Right lung (tissue), 5 donors: ENCODE results near the gene GPR143. TPM values are rescaled to one million over a fixed set of nuclear protein-coding genes. Genes with fewer than 3 reads are reported as not detected.
A peak's percentile ranks its signal among the peaks of the same experiment; 100 is the strongest.

ENCODE experiments used
- DNase-seq, 2 donors: peaks; one replicate each; pipeline ENCODE4 v3.0.0-alpha.2; 2013
- polyA plus RNA-seq, 5 donors: library from polyadenylated mRNA; unstranded; fragments of 120-200 nt; gene quantifications; one replicate each; pipeline versions ENCODE4 v1.2.1 to v1.2.3, GENCODE V29; 2013; ENCODE audit warnings: inconsistent platforms in 1 of 5, low replicate concordance in 1 of 5; ENCODE audit not compliant: insufficient read length in 5 of 5, insufficient read depth in 1 of 5

The GPR143 gene
- polyA plus RNA-seq, 5 donors: 4.2 to 6.0 (median 5.3) TPM

DNA sequence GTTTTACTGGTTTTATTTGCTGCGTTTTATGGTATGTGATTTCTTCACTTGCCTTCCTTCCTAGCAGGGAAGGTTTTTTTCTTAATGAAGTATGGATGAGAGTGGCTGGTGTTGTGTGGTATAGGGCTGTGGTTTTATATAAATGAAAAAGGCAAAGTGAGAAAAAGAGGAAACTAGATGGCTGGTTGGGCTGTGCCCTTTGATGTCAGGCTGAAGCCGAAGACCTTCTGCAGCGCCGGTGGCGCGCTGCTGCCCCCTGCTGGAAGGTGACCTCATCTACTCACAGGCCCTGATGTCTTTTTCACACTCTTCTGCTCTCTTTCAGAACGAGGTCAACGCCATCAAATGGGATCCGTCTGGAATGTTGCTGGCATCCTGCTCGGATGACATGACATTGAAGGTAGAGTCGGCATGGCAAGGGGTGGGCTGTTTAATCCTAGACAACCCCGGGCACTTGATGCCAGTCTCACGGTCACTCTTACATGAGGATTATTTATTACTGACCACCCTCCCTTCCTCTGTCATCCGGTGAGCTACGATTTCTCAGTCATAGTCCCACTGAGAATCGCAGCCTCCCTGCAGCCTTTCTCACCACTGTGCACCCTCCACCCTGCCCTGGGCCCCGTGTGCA, 56.6 kb downstream of the GPR143 start:
- DNase-seq: peak; percentile 57 to 70

DNA sequence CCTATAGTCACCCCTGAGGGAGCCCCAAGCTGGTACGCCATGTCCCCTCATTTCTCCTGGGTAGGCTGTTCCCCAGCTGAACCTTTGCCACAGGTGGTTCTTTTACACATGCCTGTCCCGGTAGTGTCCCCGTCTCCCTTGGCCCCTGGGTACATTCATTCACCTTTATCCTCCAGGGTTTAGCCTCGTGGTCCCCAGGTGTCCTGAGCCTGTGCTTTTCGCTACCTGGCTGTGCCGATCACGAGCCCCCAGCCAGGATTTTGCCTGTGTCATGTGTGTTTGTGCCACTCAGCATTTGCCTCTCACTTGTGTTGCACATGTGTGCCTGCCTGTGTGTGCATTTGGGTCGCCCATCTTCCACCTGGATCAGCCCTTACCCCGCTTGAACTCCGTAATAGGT, 57.6 kb downstream of the GPR143 start:
- DNase-seq: no peak

DNA sequence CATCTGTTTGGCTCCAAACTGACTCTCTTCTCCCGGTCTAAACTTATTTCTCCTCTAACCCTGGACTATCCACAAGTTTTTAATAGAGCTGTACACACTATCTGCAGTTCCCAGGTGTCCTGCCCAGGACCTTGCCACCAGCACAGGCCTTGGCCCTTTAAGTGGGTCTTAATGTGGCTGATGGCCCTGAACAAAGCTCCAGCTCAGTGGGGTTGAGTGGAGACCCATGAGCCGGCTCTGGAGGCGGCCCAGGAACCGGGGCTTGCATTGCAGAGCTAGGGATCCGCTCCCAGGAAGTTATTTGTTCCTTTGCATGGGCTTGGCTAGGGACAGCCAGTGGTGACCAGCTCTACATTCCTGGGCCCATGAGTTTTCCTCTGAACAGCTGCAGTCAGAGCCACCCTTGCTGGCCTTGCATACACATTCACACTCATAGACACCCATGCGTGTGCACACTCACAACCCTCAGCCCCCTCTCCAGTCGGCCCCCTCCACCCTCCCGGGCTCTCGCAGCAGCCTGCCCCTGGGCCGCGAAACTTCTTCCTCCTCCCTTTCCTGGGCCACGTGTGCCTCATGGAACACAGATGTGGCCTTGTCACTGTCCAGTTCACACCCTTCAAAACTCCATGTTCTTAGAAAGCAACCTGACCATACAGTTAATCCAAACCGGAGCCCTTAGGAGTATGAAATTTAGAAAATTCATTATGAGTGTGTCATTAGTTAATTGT, 58.2 kb downstream of the GPR143 start:
- no peak for DNase-seq

DNA sequence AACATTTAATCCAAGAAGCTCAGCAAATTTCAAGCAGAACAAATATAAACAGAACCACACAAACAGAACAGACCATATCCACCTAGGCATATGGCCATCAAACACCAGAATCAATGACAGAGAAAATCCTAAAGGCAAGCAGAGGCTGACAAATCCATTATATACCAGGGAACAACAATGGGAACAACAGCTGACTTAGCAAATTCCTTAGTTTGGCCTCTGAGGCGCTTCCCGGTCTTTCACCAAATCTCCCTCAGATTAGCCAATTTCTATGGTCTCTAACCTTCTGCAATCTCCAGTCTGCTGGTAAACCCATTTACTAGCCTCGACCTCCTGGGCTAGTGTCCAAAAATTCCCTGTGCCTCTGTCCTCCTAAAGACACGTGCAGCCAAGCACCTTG, 59.2 kb downstream of the GPR143 start:
- no peak for DNase-seq

DNA sequence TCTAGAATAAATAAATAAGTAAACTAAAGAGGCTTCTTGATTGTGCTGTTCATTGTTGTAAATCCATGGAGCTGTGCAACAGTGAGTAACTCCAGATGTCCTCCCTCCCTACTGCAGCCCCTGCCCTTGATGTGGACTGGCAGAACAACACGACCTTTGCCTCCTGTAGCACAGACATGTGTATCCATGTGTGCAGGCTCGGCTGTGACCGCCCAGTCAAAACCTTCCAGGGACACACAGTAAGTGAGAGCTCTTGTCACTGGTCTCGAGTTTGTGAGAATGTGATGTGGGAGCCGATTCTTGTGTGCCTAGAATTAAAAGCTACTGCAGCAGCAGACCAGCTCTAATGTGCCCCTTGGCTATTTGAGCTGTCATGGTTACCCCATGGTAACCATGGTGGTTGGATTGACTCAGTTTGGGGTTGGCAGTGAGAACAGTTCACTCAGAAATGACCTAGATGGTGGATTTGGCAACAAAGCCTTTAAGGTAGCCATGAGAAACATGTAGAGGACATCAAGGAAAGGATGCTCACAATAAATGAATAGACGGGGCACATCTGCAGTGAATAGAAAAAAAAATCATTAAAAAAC, 60.7 kb downstream of the GPR143 start:
- DNase-seq: no peak

DNA sequence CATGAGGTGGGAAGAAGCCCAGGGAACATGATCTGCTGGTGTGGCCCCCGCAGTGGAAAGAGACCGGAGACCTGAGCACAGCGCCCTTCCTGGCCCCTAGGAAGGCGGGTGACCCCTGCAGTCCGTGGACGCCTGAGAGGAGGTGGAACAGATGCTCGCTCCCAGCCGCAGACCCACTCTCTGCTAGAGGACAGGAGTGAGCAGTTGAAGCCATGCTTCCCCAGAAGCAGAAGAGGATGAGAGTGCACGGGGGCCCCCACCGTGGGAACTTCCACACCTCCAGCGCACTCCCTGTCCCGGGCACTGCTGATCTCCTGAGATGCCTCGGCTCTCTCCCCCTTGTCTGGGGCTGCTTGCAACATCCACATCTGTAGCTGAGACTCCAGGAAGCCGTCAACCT, 62.2 kb downstream of the GPR143 start:
- DNase-seq: no peak

DNA sequence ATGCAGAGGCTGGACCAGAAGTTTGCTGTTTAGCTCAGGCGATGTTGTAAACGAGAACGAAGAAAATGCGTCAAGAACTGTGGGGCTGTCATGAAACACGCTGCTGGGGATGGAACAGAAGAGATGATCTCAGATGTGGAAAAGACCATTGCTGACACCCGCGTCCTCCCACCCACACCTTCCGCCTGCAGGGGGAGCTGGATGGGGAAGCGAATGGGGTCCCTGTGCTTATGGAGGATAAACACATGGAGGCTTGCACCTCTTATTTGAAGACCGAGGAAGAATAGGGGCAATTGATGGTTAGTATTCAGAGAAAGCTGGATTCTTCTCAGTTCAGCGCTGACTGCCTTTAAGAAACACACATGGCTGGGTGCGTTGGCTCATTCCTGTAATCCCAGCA, 63.9 kb downstream of the GPR143 start:
- DNase-seq: no peak

DNA sequence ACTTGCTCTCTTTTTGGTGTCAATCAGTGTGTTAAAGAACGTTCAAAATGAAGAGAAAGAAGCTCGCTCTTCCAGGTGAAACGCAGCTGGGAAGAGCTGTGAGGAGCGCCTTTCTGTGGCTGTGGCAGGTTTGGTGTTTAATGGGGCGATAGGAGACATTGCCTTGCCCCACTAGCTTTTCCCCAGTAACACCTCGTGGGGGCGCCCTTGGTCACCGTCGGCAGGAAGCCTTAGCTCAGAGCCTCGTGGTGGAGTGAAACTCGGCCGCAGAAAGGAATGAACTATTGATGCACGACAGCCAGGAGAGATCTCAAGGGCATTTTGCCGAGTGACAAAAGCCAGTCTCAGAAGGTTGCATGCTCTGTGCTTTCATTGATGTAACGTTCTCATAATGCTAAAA, 65.1 kb downstream of the GPR143 start:
- no peak for DNase-seq

DNA sequence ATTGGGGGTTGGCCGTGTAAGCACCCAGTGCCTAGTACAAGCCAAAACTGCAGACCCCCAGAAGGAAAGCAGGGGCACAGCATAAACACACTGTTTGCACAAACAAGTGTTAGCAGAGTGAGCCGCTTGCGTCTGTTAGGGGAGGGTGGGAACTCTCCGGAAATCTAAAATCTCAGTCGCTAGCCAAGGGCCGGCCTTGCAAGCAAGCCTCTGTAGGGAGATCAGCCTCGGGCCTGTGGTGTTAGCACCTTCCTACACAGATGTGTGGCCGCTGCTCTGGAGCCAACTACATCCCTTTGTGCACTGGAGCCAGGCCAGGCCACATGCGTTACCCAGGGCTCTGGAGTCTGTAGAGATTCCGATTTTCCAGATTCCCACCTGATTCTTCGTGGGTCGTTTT, 67.1 kb downstream of the GPR143 start:
- DNase-seq: no peak

DNA sequence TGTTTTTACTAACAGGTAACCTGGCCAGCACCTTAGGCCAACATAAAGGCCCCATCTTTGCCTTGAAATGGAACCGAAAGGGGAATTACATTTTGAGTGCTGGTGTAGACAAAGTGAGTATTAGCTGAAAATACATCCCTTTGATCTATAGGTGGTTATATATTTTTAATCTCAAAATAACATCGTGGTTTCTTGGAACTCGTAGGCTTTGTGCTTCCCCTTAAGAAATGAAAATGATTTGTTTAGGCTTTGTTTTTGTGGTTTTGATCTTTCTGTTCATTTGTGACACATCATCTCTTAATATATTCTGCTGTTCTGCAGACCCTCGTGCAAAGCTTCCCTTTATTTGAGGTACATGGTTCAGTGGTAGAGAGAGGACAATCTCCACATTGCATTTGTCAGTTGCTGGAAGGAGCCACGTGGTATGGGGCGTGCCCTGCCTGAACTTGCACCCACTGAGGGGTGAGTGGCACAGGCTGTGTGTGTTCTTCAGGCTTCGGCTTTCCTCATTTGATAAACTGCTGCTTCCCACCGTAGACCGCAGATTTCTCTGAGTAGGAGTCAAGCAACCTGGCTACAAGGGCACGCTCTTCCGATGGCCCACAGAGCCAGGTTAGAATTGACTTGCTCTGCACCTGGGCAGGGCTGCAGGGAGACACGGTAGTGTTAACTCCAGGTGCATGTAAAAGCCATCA, 72.2 kb downstream of the GPR143 start:
- DNase-seq: no peak

DNA sequence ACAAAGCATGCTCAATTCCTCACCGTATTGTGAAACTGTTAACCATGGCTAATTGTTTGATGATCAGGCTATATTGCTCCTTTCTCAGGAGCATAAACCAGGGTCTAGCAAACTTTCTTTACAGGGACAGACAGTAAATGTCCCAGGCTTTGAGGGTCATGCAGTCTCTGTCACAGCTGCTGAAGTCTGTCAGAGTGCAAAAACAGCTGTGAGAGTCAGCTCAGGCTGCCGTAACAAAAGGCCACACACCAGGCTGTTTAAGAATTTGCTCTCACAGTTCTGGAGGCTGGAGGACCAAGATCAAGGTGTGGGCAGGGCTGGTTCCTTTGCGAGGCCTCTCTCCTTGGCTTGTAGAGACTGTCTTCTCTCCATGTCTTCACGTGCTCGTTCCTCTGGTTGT, 75.6 kb downstream of the GPR143 start:
- no peak for DNase-seq

DNA sequence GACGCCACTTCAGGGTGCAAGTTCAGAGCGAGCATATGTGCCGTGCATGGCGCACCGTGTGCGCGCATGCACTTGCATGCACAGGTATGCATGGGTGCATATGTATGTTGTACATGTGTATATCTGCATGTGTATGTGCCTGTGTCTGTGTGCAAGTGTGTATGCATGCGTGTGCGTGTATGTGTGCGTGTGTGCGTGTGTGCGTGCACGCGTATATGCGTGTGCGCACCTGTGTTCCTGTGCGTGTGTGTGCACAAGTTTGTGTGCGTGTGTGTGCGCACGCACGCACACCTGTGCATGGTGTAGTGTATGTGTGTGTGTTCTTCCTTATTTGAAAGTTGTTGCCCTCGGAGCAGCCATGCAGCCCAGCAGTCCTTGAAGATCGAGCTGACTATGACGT, 76.8 kb downstream of the GPR143 start:
- DNase-seq: no peak

DNA sequence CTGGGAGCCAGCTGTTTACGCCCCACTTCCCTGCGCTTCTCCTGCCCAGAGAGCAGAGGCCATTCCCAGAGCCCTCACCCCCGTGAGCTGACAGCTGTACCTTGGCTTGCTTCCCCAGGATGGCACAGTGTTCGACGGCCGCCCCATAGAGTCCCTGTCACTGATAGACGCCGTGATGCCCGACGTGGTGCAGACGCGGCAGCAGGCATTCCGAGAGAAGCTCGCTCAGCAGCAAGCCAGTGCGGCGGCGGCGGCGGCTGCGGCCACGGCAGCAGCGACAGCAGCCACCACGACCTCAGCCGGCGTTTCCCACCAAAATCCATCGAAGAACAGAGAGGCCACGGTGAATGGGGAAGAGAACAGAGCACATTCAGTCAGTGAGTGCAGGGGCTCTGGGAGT, 77.7 kb downstream of the GPR143 start:
- DNase-seq: no peak

DNA sequence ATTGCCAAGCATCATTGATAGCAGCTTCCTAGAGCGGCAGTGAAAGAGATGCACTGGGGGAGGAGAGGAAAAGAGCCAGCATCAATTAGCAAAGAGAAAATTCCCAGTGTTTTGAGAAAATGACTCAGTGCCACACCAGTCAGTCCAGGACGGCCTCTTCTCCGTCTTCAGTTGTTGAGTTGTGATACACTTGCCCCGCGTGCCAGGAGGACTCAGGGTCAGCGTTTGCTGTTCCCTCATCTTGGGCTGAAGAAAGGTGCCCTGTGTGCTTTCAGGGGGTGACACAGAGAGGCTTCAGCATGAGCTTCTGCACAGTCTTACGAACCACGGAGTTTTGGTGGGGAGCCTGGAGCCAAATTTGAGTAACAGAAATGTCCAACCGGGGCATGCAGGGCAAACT, 82.3 kb downstream of the GPR143 start:
- DNase-seq: no peak

DNA sequence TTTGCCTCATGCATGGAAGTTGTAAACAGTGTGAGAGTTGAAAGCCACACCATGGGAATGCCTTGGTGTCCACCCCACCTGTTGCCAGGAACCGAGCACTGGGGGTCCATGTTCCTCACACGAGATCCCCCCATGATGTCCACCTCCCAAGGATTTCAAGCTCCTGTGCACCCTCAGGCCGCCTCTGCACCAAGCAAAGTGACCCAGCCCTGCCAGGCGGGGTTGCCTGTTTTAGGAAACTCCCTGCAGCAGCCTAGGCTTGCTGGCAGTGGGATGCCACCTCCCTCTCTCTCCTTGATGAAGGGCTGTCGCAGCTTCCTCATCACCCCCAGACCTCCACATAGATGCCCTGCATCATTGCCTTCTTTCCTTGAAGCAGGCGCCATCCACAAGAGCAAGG, 82.8 kb downstream of the GPR143 start:
- DNase-seq: no peak

DNA sequence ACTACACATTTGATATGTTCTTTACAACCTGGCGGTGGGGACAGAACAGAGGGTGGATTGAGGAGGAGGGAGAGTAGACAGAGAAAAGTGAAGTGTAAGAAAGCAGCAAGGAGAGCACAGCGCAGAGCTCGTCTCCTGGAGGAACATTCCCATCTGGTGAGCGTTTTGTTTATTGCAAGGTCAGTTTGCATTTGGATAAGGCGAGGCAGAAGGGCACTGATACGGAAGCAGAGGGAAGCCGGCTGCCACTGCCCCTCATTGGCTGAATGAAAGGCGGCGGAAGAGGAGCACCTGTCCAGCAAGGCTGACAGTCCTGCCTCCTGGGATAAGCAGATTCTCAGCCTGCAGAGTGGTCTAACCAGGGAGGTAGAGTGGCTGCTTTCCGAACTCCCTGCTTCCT, 83.2 kb downstream of the GPR143 start:
- DNase-seq: no peak

DNA sequence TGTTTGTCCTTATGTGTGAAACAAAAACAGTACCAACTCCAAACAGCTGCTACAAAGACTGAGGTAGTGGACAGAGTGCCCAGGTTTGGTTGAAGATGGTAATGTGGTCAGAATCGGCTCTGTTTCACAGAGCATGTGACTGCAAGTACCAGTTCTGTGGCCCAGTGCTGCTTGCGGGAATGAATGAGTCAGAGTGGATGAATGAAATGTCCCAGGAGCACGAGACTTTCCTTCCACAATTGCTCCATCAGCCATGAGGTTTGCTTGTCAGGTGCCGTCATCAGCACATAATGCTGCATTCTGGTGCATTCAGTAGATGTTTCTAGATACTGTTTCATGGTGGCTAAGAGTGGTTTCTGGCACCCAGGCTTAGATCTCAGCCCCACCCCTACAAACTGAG, 84.2 kb downstream of the GPR143 start:
- DNase-seq: no peak

DNA sequence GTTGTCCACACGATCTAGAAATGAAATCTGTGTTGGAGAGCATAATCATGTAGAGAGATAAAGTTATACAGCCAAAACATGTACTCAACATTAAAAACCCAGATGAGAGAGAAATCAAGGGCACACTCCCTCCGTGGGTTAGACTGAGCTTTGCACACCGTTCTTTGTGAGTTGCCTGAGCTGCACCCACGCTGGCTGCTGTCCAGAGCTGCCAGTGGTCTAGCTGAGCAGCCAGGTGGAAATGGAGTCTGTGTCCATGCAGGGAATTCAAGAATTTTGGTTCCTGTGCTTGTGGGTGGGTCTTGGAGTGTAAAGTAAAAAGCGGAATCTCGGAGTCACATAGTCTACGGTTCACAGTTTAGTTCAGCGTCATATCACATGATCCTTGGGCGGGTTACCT, 84.6 kb downstream of the GPR143 start:
- no peak for DNase-seq

DNA sequence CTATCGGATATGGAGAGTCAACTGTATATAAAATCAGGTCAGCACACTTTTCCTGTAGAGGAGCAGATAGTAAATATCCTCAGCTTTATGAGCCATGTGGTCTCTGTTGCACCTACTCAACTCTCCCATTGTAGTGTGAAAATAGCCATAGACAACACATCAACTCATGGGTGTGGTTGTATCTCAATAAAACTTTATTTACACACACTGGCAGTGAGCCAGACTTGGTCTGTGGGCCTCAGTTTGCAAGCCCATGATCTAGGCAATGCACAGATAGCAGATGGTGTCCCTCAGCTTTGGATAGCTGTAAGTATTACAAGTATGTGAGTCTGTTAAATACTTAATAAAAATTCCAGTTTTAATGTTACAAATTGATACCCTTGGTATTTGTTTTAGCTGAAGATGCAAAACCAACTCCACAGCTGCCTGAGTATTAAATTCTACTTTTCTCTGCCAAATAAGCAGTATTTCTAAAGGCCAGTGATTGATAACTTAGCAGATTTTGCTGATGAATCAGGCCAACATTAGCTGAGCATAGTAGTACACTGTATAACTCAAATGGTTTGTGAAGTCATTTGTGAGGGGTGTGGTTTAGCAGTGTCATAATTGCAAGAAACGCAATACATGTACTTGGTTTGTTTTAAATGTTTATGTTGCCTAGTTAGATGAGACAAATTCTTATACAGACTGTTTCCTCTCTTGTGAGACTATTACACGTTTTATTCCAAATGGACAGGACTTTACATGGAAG, 87.3 kb downstream of the GPR143 start:
- no peak for DNase-seq

DNA sequence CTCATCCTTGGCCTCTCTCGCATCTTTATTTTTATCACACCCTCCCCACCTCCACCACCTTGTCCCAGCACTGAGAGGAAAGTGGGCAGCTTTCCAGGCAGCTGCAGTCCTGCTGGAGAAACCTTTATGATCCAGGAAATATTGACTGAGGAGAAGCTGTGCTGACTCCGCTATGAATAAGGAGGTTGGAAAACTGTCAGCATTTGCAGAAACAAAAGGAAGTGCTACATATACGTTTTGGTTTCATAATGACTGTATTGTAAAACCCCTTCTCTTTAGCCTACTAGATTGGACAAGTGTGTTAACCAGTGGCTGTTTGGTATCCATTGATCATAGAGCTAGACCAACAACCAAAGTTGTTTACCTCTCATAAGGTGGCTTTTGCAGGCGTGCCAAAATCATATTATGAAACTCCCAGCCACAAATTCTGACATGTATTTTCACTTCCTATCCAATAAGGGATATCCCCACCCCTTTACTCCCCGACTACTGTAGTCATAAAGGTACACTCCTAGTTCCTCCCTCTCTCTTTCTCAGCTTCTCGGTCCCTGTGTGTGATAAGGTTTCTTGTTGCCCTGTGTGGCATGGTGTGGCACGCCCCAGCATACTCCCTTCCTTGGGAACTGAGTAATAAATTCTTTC, 88.4 kb downstream of the GPR143 start:
- DNase-seq: no peak

DNA sequence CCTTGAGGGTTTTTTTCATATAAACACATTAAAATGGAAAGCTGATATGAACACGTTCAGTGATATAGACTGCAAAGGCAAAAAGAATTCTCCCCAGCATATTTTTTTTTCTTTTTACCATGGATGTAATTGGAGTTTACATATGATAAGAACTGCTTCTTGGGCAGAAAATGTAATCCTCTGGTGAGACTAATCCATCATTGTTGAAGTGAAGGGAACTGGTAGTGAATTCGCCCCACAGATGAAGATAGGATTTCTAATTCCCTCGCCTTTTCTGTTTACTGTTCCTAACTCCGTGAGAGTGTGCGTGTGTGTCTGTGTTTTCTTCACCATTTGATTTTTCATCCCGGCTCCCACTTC, 88.9 kb downstream of the GPR143 start:
- no peak for DNase-seq

DNA sequence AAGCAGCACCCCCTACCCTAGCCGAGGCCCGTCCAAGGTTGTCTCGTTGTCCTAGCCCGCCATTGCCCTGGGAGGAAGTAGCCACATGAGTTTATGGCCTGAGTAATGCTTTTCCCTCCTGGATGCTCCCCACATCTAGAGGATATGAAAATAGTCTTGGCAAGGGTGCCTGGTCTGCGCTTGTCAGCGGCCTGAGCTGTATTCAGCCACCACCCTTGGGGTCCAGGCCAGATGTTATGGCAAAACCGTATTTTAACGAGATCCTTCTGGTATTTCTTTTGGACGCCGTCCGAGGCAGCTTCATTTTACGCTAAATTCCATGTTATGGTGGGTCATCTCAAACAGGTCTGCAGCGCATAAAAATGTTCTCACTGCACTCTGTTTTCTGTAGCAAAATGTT, 89.3 kb downstream of the GPR143 start:
- no peak for DNase-seq
